Measurements from ENCODE around the gene TESPA1.
"Not testable (repeated sequence)": the region's sequence is repeated elsewhere in the genome, so short reads cannot be mapped to it uniquely, and the experiment has no call there.

Gene TESPA1

DNA sequence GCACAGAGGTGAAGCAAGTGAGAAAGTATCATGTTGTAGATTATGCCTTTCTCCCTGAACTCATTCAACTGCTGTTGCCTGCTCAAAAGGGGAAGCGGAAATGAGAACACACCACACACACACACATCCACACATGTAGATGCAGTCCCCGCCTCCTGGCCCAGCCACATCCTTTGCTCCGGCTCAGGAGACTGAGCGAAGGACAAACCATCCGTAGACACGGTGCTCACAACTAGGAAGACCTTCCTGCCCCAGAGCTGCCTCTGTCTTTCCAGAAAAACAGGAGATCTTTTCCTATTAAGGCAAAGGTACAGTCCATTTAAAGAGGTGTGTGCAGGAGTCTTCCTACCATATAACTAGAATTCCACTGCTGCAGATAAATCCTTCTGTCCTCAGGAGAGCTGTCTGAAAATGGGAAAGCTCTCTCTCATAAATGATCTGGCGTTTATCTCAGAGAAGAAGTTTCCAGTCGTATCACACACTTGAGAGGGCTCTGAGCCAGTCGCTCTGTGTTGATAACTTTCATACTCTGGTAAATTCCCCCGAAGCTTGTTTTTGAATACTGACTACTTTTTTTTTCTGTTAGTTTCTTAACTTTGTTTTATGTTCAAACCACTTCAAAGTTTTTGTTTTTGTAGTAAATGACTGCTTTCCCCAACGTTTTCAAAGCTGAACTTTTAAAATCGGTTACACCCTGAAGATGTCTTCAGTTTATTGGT is at the start of gene TESPA1:
Gene TESPA1 (minus strand): TSS at position 105 of the 719 bp plus-strand sequence. CDS start 10,200 bp downstream, outside the sequence.
- DNase-seq = peak; percentile 82

DNA sequence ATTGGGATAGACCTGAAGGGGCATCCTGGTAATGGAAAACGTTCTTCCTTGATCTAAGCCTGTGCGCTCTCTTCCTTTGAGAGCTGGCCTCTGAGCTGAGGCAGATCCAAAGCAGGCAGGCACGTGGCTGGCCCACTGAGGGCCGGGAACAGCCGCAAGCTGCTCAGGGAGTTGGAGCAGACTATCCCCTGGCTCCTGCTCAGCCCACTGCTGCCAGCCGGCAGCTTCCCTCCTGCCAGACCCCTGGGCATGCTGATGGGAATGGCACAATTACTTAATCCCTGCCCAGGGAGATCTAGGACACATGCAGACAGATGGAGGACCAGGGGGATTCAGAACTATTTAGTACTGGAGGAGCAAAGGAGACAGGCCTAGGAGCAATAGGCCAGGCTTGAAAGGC is 49.7 kb upstream of the TESPA1 start:
- DNase-seq = no peak

DNA sequence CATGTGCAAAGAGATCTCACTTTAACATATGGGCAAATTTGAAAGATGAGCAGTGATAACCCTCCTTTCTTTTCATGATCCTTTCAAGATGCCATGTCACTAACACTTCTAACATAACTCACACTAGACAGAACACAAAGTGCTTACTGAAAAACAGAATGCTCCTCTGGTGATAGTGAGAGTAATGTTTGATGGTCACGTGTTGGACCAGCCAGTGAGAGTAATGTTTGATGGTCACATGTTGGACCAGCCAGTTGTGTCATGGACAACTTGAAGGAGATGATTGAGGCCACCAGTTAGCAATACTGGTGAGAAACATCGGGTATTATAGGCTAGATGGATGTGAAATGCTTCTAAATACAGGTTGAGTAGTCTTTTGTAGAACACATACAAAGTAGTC is 40.9 kb upstream of the TESPA1 start:
- DNase-seq = no peak

GRCh38 chr12:55024575-55024974 is 40.0 kb upstream of the TESPA1 start:
- no peak for DNase-seq

DNA sequence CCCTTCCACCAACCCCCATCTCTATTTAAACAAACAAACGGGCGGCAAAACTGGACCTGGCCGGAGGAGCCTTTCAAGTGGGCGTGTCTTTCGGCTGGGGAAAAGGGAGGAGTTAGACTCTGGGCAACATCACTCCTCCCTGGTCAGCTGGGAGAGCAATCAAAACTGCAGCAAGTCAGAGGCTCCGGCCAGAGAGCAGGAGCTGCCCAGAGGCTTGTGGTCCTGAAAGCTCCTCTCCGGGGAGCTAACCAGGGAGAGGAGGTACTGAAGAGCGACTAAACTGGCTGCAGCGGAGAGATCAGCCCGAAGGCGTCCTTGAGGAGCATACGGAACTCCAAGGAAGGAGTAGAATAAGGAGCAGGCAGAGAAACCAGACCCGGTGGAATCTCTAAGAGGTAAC is 35.2 kb upstream of the TESPA1 start, which contains the start of gene NEUROD4:
Gene NEUROD4 (plus strand): TSS at position 191 of the 400 bp plus-strand sequence. CDS start 6,466 bp downstream, outside the sequence.
- DNase-seq = no peak

DNA sequence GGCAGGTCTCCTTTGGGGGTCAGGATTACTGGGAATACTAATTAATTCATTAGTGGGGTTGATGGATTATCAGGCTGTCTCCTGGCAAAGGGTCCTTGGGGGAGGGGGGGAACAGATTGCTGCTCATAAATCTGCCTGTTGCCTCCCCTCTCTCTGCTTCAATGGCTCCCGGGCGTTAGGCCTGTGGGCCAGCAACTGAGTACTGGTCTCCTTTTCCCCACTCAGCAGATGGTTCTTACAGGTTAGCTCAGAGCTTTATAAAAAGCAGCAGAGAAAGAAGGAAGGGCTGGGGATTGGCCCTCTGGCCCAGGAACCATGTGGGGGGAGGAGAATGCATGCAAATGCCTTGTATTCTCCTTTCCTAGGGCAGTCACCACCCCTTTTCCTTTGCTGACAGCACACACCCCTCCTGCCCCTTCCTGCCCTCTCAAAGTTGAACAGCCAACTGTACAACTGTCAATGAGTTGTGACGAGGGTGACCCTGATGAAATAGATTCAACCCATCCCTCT is 32.9 kb upstream of the TESPA1 start:
- no peak for DNase-seq

DNA sequence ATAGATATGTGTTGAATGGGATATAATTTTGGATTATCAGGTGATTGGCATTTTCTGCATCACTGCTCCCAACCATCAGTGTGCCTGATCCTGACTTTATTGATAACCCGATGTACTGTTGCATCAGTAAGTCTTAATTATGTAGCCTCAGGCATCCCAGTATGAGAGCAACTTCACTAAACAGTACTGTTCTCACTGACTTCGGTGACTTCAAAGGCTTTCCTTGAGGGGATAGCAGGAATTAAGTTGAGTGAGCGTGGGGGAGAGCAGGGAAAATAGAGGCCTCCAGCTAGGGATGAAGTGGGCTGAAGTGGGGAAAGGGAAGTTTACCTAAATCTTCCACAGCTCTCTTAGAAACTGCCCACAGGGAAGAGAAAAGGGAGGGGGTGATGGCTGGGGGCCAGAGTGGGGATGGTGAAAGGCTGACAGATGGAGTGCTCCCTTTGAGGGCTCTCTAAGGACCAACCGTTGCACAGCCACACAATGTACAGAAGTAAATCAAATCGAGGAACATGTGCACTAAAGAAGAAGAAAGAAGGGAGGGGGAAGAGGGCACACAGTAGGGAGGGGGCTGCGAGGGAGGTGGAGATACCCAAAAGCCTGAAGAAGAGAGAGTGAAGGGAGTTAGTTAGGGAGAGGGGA is 24.5 kb upstream of the TESPA1 start:
- DNase-seq = no peak

GRCh38 chr12:55002355-55002754 is 17.8 kb upstream of the TESPA1 start:
- DNase-seq = no peak

- no peak for DNase-seq
Observed at GRCh38 chr12:55001198-55001868, 16.8 kb upstream of the TESPA1 start.

- no peak for DNase-seq
Observed at GRCh38 chr12:54998958-54999510, 14.5 kb upstream of the TESPA1 start.

GRCh38 chr12:54997929-54998522 is 13.5 kb upstream of the TESPA1 start:
- no peak for DNase-seq

DNA sequence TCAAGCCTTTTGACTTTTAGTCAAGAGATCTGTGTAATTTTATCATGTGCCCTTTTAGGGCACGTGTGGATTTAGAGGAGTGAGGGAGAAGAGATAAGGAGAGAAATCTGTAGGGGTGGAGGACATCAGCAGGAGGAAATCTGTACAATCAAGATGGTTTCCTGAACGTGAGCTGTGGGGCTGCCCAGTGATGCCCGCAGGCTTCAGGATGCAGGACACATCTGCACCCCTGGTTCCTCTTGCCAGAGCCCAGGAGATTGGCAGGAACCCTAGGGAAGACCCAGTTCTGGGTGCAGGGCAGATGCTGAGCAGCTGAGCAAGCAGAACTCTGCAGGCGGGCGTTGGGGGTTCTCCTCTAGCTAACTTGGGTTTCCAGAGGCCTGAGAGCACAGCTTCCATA is 11.6 kb upstream of the TESPA1 start:
- no peak for DNase-seq

DNA sequence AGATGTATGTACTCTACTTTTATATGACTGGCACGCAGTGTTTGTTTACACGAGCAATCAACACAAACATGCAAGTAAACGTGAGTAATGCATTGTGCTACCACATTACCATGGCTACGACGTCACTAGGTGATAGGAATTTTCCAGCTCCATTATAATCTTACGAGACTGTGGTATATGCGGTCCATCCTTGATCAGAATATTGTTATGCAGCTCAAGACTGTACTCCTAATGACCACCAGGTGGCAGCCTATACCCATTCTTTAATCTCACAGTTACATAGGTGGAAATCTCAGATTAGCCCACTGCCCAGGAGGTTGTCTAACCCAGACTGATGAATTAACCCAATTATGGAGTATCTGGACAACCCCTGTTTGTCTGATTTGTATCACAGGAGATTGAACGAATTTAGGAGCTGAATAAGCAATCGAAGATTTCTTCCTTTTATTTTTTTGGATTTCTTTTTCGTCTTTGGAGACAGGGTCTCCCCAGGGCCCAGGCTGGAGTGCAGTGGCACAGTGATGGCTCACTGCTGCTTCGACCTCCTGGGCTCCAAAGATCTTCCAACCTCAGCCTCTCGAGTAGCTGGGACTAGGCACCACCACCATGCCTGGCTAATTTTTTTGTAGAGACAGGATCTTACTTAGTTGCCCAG is 8.7 kb upstream of the TESPA1 start:
- DNase-seq = peak; percentile 55

GRCh38 chr12:54991991-54992375 is 7.4 kb upstream of the TESPA1 start:
- DNase-seq = no peak

- peak; percentile 52 for DNase-seq
Observed at GRCh38 chr12:54991161-54991990, 6.8 kb upstream of the TESPA1 start.

DNA sequence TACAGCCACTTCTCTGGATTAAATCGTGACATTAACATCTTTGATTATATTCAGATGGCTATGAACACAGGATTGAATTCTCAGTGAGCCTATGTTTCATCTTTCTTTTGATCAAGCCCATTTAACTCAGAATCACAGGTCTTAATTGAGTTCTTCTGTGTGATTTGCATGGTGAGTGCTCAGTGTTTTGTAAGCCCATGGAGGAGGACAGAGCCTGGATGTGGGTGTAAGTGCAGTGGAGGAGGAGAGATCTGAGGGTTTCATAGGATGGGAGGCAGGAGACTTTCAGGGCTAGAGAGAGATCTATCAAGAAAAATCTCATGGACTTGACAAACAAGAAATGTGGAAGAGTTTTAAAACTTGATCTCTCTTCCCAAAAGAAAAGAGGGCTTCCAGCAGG is 5.3 kb upstream of the TESPA1 start:
- no peak for DNase-seq

DNA sequence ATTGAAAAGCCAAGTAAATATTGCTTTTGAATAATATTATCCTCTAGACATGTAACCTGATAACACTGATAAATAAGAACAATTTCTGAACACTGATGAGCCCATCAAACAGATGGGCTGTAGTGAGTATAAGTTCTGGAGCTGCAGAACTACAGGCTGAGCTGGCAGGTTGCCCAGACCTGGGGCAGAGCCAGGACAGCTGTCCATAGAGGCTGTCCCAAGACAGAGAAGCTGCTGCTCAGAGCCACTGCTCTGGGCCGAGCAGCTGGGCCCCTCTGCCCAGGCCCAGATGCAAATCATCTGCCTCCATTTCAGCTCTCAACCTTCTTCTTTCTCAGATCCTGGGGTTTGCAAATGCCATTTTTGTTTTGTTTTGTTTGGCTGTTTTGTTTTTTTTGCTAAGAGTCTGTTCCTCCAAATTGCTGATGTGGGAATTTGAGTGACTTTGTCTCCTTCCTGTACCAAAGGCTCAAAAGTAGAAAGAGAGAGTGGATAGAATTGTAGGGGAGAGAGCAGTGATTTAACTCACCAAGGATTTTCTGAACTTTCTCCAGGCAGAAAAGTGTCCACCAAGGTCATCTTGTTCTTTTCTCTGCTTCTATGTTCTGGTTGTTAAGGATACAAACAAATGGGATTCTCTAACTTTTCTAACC is 4.0 kb upstream of the TESPA1 start:
- no peak for DNase-seq

DNA sequence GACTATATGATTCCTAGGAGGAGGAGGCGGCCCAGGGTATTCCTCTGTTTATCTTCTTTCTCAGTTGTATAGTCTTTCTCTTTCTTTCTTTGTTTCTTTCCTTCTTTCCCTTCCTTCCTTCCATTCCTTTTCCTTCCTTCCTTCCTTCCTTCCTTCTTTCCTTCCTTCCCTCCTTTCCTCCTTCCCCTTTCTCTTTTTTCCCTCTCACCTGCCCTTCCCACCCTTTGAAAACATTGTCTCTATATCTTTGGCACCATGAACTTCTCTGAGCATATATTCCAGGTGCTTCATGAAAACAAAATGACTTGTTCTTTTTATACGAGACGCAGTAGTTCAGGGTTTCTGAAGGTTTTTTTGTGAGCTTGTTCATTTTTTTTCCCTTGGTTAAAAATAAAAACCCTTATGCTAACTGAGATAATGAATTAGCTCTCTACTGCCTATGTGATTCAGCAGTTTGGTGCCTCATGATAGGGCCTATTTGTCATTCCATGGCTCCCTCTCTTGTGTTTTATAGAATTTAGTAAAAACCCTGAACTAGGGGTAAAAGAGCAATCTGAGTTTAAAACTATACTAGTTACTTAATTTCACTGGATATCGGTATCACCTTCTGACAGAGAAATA is 3.2 kb upstream of the TESPA1 start:
- DNase-seq = no peak

DNA sequence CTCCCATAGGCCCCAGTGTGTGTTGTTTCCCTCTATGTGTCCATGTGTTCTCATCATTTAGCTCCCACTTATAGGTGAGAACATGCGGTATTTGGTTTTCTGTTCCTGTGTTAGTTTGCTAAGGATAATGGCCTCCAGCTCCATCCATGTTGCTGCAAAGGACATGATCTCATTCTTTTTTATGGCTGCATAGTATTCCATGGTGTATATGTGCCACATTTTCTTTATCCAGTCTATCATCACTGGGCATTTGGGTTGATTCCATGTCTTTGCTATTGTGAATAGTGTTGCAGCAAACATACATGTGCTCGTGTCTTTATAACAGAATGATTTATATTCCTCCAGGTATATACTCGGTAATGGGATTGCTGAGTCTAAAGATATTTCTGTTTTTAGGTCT is 2.2 kb upstream of the TESPA1 start:
- not testable (repeated sequence) for DNase-seq

DNA sequence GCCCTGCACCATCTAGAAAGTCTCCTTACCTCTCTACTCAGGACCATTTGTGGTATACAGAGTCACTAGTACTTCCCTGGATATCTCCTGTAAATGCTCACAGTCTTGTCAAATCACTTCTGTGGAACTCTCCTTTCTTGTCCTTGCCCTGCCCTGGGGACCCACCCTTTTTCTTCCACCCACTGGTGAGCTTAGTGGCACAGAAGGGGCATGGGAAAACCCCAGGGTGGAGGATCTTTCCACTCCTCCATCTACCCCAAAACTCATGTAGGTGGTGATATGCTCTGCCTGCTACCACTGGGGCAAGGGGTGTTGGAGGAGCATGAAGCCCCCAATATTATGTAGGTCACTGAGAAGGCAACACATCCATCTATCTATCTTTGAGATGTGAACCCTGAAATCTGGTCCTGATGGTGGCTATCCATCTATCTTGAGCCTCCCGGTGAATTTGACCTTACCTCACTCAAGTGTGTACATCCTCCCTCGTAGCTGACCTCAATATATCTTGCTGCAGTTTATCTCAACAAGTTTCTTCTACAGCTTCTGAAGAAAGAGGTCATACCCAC is 943 bp downstream of the TESPA1 start:
- peak; percentile 52 for DNase-seq

Measured in activated naive CD4-positive, alpha-beta T cell treated with Interleukin-2 at 50 U/mL for 16 hours (primary cell).